HepG2 (cell line): ENCODE results near the gene TLE2. TPM values are rescaled to one million over a fixed set of nuclear protein-coding genes. Genes with fewer than 3 reads are reported as not detected.
A peak's percentile ranks its signal among the peaks of the same experiment; 100 is the strongest.

ENCODE experiments used
- ATAC-seq: fragments of 200-7000 bp; cut with Tn5 transposase; 3 replicates; pipeline ENCODE4 v1.9.1; 2020; ENCODE audit warnings: mild to moderate bottlenecking, moderate library complexity
- BruUV-seq: library from RNA; stranded (reverse); fragments of 400-500 nt; replicated peaks from 2 replicates; lab custom pipeline; 2021; lab: Mats Ljungman, UMichigan
- CTCF ChIA-PET: fragments of 300-600 bp; formaldehyde crosslinking; extraction: SDS; loops from one replicate; lab custom pipeline; 2021; ENCODE audit warnings: low total read pairs, inconsistent platforms, low intra/inter-chr PET ratio; lab: Yijun Ruan, JAX
- POLR2A ChIA-PET: fragments of 350-600 bp; sonication (Branson Sonifier 250); formaldehyde crosslinking; loops from one replicate; lab custom pipeline; 2020; ENCODE audit warnings: antibody characterized with exemption, inconsistent platforms; lab: Yijun Ruan, JAX
- DNase-seq: peaks from one replicate; pipeline ENCODE4 v3.0.0-alpha.2; 2015; ENCODE audit warnings: low spot score
- FAIRE-seq: peaks from 3 replicates; lab custom pipeline; 2011; peaks lifted over from hg19 to GRCh38; lab: Jason Lieb, UNC
- H2AFZ ChIP-seq: one replicate; pipeline ENCODE4 v1.6.1; 2011; ENCODE audit warnings: low read length, inconsistent platforms
- H3K27ac ChIP-seq: fragments of 300-600 bp; 3 replicates; pipeline ENCODE4 v1.8.0; 2011; ENCODE audit warnings: mixed run types, mild to moderate bottlenecking, mixed read lengths, low read length, inconsistent platforms; ENCODE audit not compliant: insufficient read depth; ENCODE audit errors: extremely low read length
- H3K27me3 ChIP-seq, 2 experiments: fragments of 200-600 bp in 1 of 2; 2 replicates in 1 of 2; 3 replicates in 1 of 2; pipeline versions ENCODE4 v1.6.0 to v1.8.0; 2011; ENCODE audit warnings: low read length in 2 of 2, mild to moderate bottlenecking in 2 of 2, moderate library complexity in 2 of 2, inconsistent platforms in 1 of 2; ENCODE audit not compliant: insufficient read depth in 2 of 2, control insufficient read depth in 1 of 2
- H3K36me3 ChIP-seq, 2 experiments: fragments of 200-600 bp in 1 of 2; replicated peaks in 1 of 2; 2 replicates in 1 of 2; 3 replicates in 1 of 2; pipeline versions ENCODE4 v1.5.1 to v1.8.0; 2011; ENCODE audit warnings: low read length in 2 of 2, inconsistent platforms in 1 of 2; ENCODE audit not compliant: insufficient read depth in 2 of 2, control insufficient read depth in 1 of 2
- H3K4me1 ChIP-seq: 2 replicates; pipeline ENCODE4 v1.5.1; 2012; ENCODE audit warnings: low read length, inconsistent platforms; ENCODE audit not compliant: insufficient read depth
- H3K4me2 ChIP-seq: 2 replicates; pipeline ENCODE4 v1.6.0; 2011; ENCODE audit warnings: low read depth, low read length, inconsistent platforms
- H3K4me3 ChIP-seq, 3 experiments: fragments of 200-600 bp in 1 of 3; sonication (generic), shearing (Covaris generic) in 1 of 3; replicated peaks in 1 of 3; 2 replicates each; pipeline ENCODE4 v1.5.1; 2011 to 2016; ENCODE audit warnings: low read length in 3 of 3, inconsistent platforms in 2 of 3, low read depth in 2 of 3, mild to moderate bottlenecking in 2 of 3, control low read depth in 1 of 3, mixed read lengths in 1 of 3; ENCODE audit not compliant: insufficient read depth in 1 of 3
- H3K79me2 ChIP-seq: one replicate; pipeline ENCODE4 v1.6.1; 2011; ENCODE audit warnings: low read length, inconsistent platforms; ENCODE audit not compliant: insufficient read depth
- H3K9ac ChIP-seq: 2 replicates; pipeline ENCODE4 v1.6.0; 2011; ENCODE audit warnings: mild to moderate bottlenecking, low read depth, low read length, inconsistent platforms; ENCODE audit not compliant: insufficient read depth
- H3K9me3 ChIP-seq: 2 replicates; pipeline ENCODE4 v1.5.1; 2012; ENCODE audit warnings: mild to moderate bottlenecking, low read length
- H4K20me1 ChIP-seq: 2 replicates; pipeline ENCODE4 v1.6.0; 2011; ENCODE audit warnings: inconsistent platforms, mild to moderate bottlenecking, low read length, moderate library complexity; ENCODE audit not compliant: insufficient read depth
- ARNT ChIP-seq: fragments of 450-650 bp; IDR thresholded peaks from 2 replicates; pipeline ENCODE4 v1.6.1; 2017
- BHLHE40 ChIP-seq: IDR thresholded peaks from 2 replicates; pipeline ENCODE4 v1.6.1; 2011; ENCODE audit warnings: low read length, improper control_type of control experiment
- GABPA ChIP-seq, 2 experiments: IDR thresholded peaks; 2 replicates each; pipeline ENCODE4 v1.6.1; 2011 to 2016; ENCODE audit warnings: low read depth in 2 of 2, low read length in 1 of 2, missing biosample characterization in 1 of 2, missing genetic modification characterization in 1 of 2
- MED1 ChIP-seq: sonication (generic); formaldehyde crosslinking; IDR thresholded peaks from 2 replicates; pipeline ENCODE4 v1.4.0; 2020; ENCODE audit warnings: missing genetic modification reagents
- YEATS4 ChIP-seq: sonication (generic); formaldehyde crosslinking; IDR thresholded peaks from 2 replicates; pipeline ENCODE4 v1.4.0; 2020; ENCODE audit warnings: missing genetic modification reagents, borderline replicate concordance
- ZBTB38 ChIP-seq: sonication (generic); formaldehyde crosslinking; IDR thresholded peaks from 2 replicates; pipeline ENCODE4 v1.5.1; 2020; ENCODE audit warnings: mild to moderate bottlenecking, missing genetic modification reagents
- ZNF10 ChIP-seq: sonication (generic); formaldehyde crosslinking; IDR thresholded peaks from 2 replicates; pipeline ENCODE4 v1.4.0; 2020; ENCODE audit warnings: mild to moderate bottlenecking, low read depth, missing genetic modification reagents, borderline replicate concordance
- ZNF567 ChIP-seq: sonication (generic); formaldehyde crosslinking; IDR thresholded peaks from 2 replicates; pipeline ENCODE4 v1.8.1; 2023; ENCODE audit warnings: mild to moderate bottlenecking, missing genetic modification reagents, borderline replicate concordance
- WGBS: methylation state at CpG from one replicate; pipeline ENCODE4 v1.1.6; 2017; ENCODE audit warnings: low lambda C conversion rate; 5-methylcytosine and 5-hydroxymethylcytosine counted together
- in situ Hi-C: cut with HindIII; loops from 2 replicates; pipeline ENCODE4 v1.10.0; 2017; ENCODE audit warnings: low pct_unique_long_range_greater_than_20kb; ENCODE audit not compliant: extremely low pct_ligation_motif_present
- intact Hi-C: fragments of 100-400 bp; cut with micrococcal nuclease; formaldehyde crosslinking; loops from one replicate; pipeline ENCODE4 v1.10.0; 2022; ENCODE audit not compliant: unreplicated experiment
- polyA plus RNA-seq, 8 experiments: library from polyadenylated mRNA; depleted of rRNA in 3 of 8; stranded (reverse) in 7 of 8; unstranded in 1 of 8; fragments of >200 nt; fragmentation: Illumina TruSeq in 4 of 8; extraction: Trizol in 4 of 8; gene quantifications; 2 replicates each; pipeline versions ENCODE4 v1.2.1 to v1.2.3, GENCODE V29; 2011 to 2016; ENCODE audit warnings: low read depth in 4 of 8, missing spikeins in 1 of 8, mixed read lengths in 1 of 8; ENCODE audit not compliant: insufficient read depth in 1 of 8
- total RNA-seq, 5 experiments: library from RNA; depleted of rRNA; stranded (reverse); fragments of >200 nt; fragmentation: Illumina TruSeq; extraction: Trizol; gene quantifications; 2 replicates each; pipeline ENCODE4 v1.2.3, GENCODE V29; 2016; ENCODE audit warnings: low read depth in 1 of 5
- TF ChIP-seq, protein P1 (sequence below): sonication (generic); formaldehyde crosslinking; IDR thresholded peaks from 2 replicates; pipeline ENCODE4 v1.8.0; 2022; ENCODE audit warnings: mild to moderate bottlenecking, missing genetic modification reagents
- TF ChIP-seq, protein P2 (sequence below): sonication (generic); formaldehyde crosslinking; IDR thresholded peaks from 2 replicates; pipeline ENCODE4 v1.5.0; 2020; ENCODE audit warnings: mild to moderate bottlenecking, missing genetic modification reagents, moderate library complexity
- TF ChIP-seq, protein P3 (sequence below): sonication (generic); formaldehyde crosslinking; IDR thresholded peaks from 2 replicates; pipeline ENCODE4 v1.5.1; 2020; ENCODE audit warnings: mild to moderate bottlenecking, missing genetic modification reagents, moderate library complexity

The TLE2 gene
- total and polyA plus RNA-seq, 2 of the 13 experiments (the other 11 are each of a cell fraction or from before 2014, with no cell fraction given): 0.07 to 0.81 TPM

DNA sequence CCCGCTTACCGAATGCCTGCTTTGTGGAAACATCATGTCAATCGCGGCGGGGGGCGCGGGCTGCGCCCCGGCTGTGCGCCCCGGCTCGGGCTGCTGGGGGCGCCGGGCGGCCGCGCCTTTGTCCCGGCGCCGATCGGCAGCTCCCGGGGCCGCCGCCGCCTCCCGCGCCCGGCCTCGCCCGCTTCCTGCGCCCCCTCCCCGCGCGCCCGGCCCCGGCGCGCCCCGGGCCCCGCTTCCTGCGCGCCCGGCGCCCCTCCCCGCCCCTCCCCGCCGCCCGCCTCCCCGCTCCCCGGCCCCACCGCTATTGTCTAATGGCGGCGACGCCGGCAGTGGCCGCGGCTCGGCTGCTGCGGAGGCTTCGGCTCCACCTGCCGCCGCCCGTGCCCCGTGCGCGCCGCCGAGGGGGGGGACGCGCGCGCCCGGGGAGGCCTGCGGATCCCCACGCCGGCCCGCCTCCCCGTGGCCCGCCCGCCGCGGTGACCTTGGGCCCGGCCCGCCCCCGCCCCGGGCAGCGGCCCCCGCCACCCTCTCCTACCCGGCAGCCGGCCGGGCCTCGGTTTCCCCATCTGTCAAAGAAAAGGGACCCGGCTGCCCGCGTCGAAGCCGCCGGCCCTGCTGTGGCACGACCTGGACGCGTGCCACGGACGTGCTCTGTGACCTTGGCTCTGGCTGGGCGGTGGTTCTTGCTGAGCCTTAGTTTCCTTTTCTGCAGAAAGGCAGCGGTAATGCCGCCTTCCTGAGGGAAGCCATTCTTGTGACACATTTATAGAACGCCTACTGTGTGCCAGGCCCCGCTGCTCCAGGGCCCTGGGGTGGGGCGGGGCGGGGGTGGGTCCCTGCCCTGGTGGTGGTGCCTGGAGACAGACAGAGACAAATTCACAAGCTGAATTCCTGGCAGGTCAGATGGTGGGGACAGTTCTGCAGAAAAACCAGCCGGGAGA lies 33.4 kb upstream of the TLE2 start, which contains the start of gene TLE5 (continued):
- TF ChIP-seq BHLHE40 (peak; percentile 50; the same call in 1 of the 2 replicates), ZNF567 (CRISPR knock-in tag) (no peak), YEATS4 (CRISPR knock-in tag) (peak; percentile 22; the same call in 1 of the 2 replicates), ZNF10 (CRISPR knock-in tag) (no peak), MED1 (peak; percentile 32; the same call in 1 of the 2 replicates)
- TF ChIP-seq, protein P1, sequence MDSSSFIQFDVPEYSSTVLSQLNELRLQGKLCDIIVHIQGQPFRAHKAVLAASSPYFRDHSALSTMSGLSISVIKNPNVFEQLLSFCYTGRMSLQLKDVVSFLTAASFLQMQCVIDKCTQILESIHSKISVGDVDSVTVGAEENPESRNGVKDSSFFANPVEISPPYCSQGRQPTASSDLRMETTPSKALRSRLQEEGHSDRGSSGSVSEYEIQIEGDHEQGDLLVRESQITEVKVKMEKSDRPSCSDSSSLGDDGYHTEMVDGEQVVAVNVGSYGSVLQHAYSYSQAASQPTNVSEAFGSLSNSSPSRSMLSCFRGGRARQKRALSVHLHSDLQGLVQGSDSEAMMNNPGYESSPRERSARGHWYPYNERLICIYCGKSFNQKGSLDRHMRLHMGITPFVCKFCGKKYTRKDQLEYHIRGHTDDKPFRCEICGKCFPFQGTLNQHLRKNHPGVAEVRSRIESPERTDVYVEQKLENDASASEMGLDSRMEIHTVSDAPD: no peak
- TF ChIP-seq, all 625 proteins: peak for 25

DNA sequence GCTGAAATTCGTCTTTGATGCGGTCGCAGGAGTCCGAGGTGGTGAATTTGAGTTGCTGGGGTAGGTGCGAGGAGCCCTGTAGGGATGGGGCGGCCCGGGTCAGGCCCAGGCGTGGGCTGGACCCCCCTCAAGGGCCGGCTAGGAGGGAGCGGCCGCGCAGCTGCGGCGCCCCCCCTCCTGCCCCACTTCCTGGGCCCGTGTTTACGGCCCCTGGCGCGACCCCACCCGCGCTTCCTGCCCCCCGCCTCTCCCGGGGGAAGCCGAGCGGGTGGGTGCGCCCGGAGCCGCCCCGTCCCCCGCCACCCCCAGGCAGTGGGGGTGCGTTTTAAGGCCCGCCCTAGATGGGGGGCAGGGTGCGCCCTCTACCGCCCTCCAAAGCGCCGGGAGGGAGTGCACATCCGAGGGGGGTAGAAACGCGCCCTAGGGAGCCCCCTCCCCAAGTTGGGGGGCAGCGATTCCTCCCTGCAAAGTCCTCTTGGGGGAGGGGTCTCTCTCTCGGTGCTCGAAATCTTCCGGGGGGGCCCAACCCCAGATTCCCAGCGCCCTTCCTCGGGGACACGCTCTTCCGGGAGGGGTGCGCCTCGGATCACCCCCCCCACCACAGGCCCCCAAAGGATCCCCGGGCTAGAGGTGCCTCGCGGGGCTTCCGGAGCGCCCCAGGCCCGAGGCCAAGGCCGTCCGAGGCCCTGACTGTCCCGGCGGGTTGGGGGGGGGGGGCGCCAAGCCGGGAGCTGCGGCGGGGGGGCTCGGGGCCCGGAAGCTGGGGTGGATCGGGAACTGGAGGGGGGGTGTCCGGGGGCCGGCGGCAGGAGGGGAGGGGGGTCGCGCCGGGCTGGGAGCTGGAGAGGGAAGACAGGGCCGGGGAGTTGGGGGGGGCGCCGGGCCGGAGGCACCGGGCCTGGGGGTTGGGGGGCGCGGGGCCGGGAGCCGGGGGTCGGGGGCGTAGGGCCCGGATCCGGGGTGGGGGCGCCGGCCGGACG lies 32.4 kb upstream of the TLE2 start:
- ATAC-seq (no peak), FAIRE-seq (no peak), DNase-seq (no peak)
- H3K4me1 ChIP-seq: peaks cover 47% of the 10 kb centered on the region
- peak overlapping the region; percentile 68 for H3K27ac ChIP-seq
- ChIA-PET POLR2A (interaction anchor here (0.6 to 2.2 kb wide), 5 partner anchors 9 to 43 kb away, joined by 3 to 9 read pairs (median 3); no protein-coding TSS in a partner anchor), CTCF (no interaction called here)
- intact Hi-C loops: no loop called here
- 48% methylated on average over 22 of the region's 88 CpGs for WGBS
- H3K36me3 ChIP-seq: peaks cover 6 to 31% of the 10 kb centered on the region in 2 experiments
- in situ Hi-C loops: no loop called here
- H3K9ac ChIP-seq: peak overlapping the region; percentile 68
- peaks cover 5% of the 10 kb centered on the region for H3K79me2 ChIP-seq
- no peaks in the 10 kb centered on the region for H4K20me1 ChIP-seq
- no peaks in the 10 kb centered on the region for H3K9me3 ChIP-seq
- no peaks in the 10 kb centered on the region for H3K27me3 ChIP-seq
- peak overlapping the region; percentile 68 for H3K4me2 ChIP-seq
- peak overlapping the region; percentile 57 to 70 (median 66); a peak in 5 of 6 replicates for H3K4me3 ChIP-seq
- BruUV-seq: no TSS peak
- H2AFZ ChIP-seq: no peak overlapping the region
- TF ChIP-seq ZBTB38 (peak; percentile 59; the same call in 1 of the 2 replicates), ARNT (no peak), GABPA (IDR thresholded peaks at IDR 0.05; ENCODE audit: low read depth, low read length) (0 out of 2 replicates have a peak, but pooled peaks have one; percentile 17), GABPA (CRISPR knock-in tag; IDR thresholded peaks at IDR 0.05; ENCODE audit: low read depth) (no peak)
- TF ChIP-seq, protein P2, sequence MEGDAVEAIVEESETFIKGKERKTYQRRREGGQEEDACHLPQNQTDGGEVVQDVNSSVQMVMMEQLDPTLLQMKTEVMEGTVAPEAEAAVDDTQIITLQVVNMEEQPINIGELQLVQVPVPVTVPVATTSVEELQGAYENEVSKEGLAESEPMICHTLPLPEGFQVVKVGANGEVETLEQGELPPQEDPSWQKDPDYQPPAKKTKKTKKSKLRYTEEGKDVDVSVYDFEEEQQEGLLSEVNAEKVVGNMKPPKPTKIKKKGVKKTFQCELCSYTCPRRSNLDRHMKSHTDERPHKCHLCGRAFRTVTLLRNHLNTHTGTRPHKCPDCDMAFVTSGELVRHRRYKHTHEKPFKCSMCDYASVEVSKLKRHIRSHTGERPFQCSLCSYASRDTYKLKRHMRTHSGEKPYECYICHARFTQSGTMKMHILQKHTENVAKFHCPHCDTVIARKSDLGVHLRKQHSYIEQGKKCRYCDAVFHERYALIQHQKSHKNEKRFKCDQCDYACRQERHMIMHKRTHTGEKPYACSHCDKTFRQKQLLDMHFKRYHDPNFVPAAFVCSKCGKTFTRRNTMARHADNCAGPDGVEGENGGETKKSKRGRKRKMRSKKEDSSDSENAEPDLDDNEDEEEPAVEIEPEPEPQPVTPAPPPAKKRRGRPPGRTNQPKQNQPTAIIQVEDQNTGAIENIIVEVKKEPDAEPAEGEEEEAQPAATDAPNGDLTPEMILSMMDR: peak; percentile 31; the same call in 1 of the 2 replicates
- TF ChIP-seq, protein P3, sequence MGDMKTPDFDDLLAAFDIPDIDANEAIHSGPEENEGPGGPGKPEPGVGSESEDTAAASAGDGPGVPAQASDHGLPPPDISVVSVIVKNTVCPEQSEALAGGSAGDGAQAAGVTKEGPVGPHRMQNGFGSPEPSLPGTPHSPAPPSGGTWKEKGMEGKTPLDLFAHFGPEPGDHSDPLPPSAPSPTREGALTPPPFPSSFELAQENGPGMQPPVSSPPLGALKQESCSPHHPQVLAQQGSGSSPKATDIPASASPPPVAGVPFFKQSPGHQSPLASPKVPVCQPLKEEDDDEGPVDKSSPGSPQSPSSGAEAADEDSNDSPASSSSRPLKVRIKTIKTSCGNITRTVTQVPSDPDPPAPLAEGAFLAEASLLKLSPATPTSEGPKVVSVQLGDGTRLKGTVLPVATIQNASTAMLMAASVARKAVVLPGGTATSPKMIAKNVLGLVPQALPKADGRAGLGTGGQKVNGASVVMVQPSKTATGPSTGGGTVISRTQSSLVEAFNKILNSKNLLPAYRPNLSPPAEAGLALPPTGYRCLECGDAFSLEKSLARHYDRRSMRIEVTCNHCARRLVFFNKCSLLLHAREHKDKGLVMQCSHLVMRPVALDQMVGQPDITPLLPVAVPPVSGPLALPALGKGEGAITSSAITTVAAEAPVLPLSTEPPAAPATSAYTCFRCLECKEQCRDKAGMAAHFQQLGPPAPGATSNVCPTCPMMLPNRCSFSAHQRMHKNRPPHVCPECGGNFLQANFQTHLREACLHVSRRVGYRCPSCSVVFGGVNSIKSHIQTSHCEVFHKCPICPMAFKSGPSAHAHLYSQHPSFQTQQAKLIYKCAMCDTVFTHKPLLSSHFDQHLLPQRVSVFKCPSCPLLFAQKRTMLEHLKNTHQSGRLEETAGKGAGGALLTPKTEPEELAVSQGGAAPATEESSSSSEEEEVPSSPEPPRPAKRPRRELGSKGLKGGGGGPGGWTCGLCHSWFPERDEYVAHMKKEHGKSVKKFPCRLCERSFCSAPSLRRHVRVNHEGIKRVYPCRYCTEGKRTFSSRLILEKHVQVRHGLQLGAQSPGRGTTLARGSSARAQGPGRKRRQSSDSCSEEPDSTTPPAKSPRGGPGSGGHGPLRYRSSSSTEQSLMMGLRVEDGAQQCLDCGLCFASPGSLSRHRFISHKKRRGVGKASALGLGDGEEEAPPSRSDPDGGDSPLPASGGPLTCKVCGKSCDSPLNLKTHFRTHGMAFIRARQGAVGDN (CRISPR knock-in tag): peak; percentile 50
